ENCODE data around the gene CDH3. TPM values are rescaled to one million over a fixed set of nuclear protein-coding genes. Genes with fewer than 3 reads are reported as not detected.

The CDH3 gene
- total and polyA plus RNA-seq, 2 donors (not counting 1 experiment from before 2014, with no cell fraction given) = 0.17 to 0.24 TPM

- intact Hi-C loops (cut with micrococcal nuclease) = no loop called here
- WGBS (ENCODE audit: insufficient coverage) = 95% methylated on average over 11 of the region's 13 CpGs
- ChIA-PET POLR2A (interaction anchor here (0.7 kb wide), 1 partner anchor 1614 kb away, joined by 3 read pairs; no protein-coding TSS in a partner anchor), CTCF (no interaction called here)
- Histone ChIP-seq H3K4me3 (ENCODE audit: control extremely low read depth in 1 of 5, extremely low read depth in 1 of 5, insufficient read depth in 1 of 5, low read depth in 2 of 5, low read length in 4 of 5) (no peak overlapping the region), H4K20me1 (ENCODE audit: control insufficient read depth, insufficient read depth, low read length, poor library complexity, severe bottlenecking) (no peaks in the 10 kb centered on the region), H3K79me2 (ENCODE audit: control insufficient read depth, insufficient read depth, low read length) (no peaks in the 10 kb centered on the region), H2AFZ (ENCODE audit: insufficient read depth, low read depth, low read length, poor library complexity, severe bottlenecking) (no peak overlapping the region), H3K9ac (ENCODE audit: low read length) (no peak overlapping the region), H3K9me3 (ENCODE audit: control extremely low read depth in 1 of 3, control insufficient read depth in 2 of 3, insufficient read depth in 1 of 3, low read length in 2 of 3) (no peaks in the 10 kb centered on the region), H3K4me1 (ENCODE audit: control insufficient read depth in 2 of 2, insufficient read depth in 2 of 2, low read length in 2 of 2) (no peaks in the 10 kb centered on the region), H3K36me3 (replicated peaks in 1 of 2; ENCODE audit: control extremely low read depth in 1 of 2, control insufficient read depth in 1 of 2, extremely low read depth in 1 of 2, insufficient read depth in 2 of 2, low read length in 1 of 2) (no peaks in the 10 kb centered on the region), H3K4me2 (replicated peaks; ENCODE audit: low read depth, low read length, poor library complexity, severe bottlenecking) (no peak overlapping the region), H3K27me3 (replicated peaks in 1 of 4; ENCODE audit: control extremely low read depth in 1 of 4, control insufficient read depth in 3 of 4, insufficient read depth in 4 of 4, low read length in 3 of 4) (peaks cover 0 to 6% (median 0%) of the 10 kb centered on the region in 4 experiments), H3K27ac (ENCODE audit: low read length in 2 of 2) (no peak overlapping the region)
- no peak for TF ChIP-seq EZH2 (IDR thresholded peaks at IDR 0.05; ENCODE audit: borderline replicate concordance, insufficient read depth, low read depth, low read length, poor library complexity, severe bottlenecking)
- no peak for TF ChIP-seq CTCF (IDR thresholded peaks at IDR 0.05)
- H3K4me1 Mint-ChIP-seq = no peaks in the 10 kb centered on the region
- H3K27ac Mint-ChIP-seq = no peak overlapping the region
- no peak overlapping the region for H3K4me3 Mint-ChIP-seq
- DNase-seq (no peak), ATAC-seq (ENCODE audit: low read depth) (no peak)
- H3K27me3 Mint-ChIP-seq = peaks cover 22% of the 10 kb centered on the region
- H3K9me3 Mint-ChIP-seq (ENCODE audit: insufficient read depth) = no peaks in the 10 kb centered on the region
These were observed 13.3 kb downstream of the CDH3 start for GRCh38 chr16:68658341-68658973.

GRCh38 chr16:68658974-68659360 lies 13.9 kb downstream of the CDH3 start:
- Mint-ChIP-seq H3K4me1 (no peaks in the 10 kb centered on the region), H3K27ac (no peak overlapping the region), H3K4me3 (no peak overlapping the region), H3K27me3 (peaks cover 22% of the 10 kb centered on the region), H3K9me3 (ENCODE audit: insufficient read depth) (no peaks in the 10 kb centered on the region)
- Histone ChIP-seq H3K9me3 (ENCODE audit: control extremely low read depth in 1 of 3, control insufficient read depth in 2 of 3, insufficient read depth in 1 of 3, low read length in 2 of 3) (no peaks in the 10 kb centered on the region), H3K4me2 (replicated peaks; ENCODE audit: low read depth, low read length, poor library complexity, severe bottlenecking) (no peak overlapping the region), H3K9ac (ENCODE audit: low read length) (no peak overlapping the region), H3K27me3 (replicated peaks in 1 of 4; ENCODE audit: control extremely low read depth in 1 of 4, control insufficient read depth in 3 of 4, insufficient read depth in 4 of 4, low read length in 3 of 4) (peaks cover 0 to 6% (median 0%) of the 10 kb centered on the region in 4 experiments), H3K36me3 (replicated peaks in 1 of 2; ENCODE audit: control extremely low read depth in 1 of 2, control insufficient read depth in 1 of 2, extremely low read depth in 1 of 2, insufficient read depth in 2 of 2, low read length in 1 of 2) (no peaks in the 10 kb centered on the region), H4K20me1 (ENCODE audit: control insufficient read depth, insufficient read depth, low read length, poor library complexity, severe bottlenecking) (no peaks in the 10 kb centered on the region), H3K4me3 (ENCODE audit: control extremely low read depth in 1 of 5, extremely low read depth in 1 of 5, insufficient read depth in 1 of 5, low read depth in 2 of 5, low read length in 4 of 5) (no peak overlapping the region), H2AFZ (ENCODE audit: insufficient read depth, low read depth, low read length, poor library complexity, severe bottlenecking) (no peak overlapping the region), H3K4me1 (ENCODE audit: control insufficient read depth in 2 of 2, insufficient read depth in 2 of 2, low read length in 2 of 2) (no peaks in the 10 kb centered on the region), H3K27ac (ENCODE audit: low read length in 2 of 2) (no peak overlapping the region), H3K79me2 (ENCODE audit: control insufficient read depth, insufficient read depth, low read length) (no peaks in the 10 kb centered on the region)
- intact Hi-C loops (cut with micrococcal nuclease) = no loop called here
- DNase-seq (no peak), ATAC-seq (ENCODE audit: low read depth) (no peak)
- no peak for TF ChIP-seq EZH2 (IDR thresholded peaks at IDR 0.05; ENCODE audit: borderline replicate concordance, insufficient read depth, low read depth, low read length, poor library complexity, severe bottlenecking)
- ChIA-PET POLR2A (no interaction called here), CTCF (no interaction called here)
- WGBS (ENCODE audit: insufficient coverage) = no CpG with 5 or more reads among the region's 1 CpG
